Liver (tissue), 9 donors: ENCODE data around the gene GFPT2. TPM values are rescaled to one million over a fixed set of nuclear protein-coding genes. Genes with fewer than 3 reads are reported as not detected.

Experiments used
- DNase-seq: peaks from one replicate; pipeline ENCODE4 v3.0.0-alpha.2; 2017; ENCODE audit warnings: low spot score
- H3K27ac ChIP-seq, 2 donors: one replicate each; pipeline ENCODE4 v1.7.0; 2013; ENCODE audit warnings: inconsistent platforms in 2 of 2, low read length in 2 of 2, control low read depth in 1 of 2, low read depth in 1 of 2, mild to moderate bottlenecking in 1 of 2
- H3K27me3 ChIP-seq, 4 donors: one replicate each; pipeline versions ENCODE4 v1.6.1 to v1.7.0; 2013; ENCODE audit warnings: low read length in 3 of 4, inconsistent platforms in 1 of 4, mild to moderate bottlenecking in 1 of 4, moderate library complexity in 1 of 4; ENCODE audit not compliant: control insufficient read depth in 4 of 4, insufficient read depth in 4 of 4
- H3K36me3 ChIP-seq, 4 donors: one replicate each; pipeline versions ENCODE4 v1.6.1 to v1.7.0; 2013; ENCODE audit warnings: low read length in 3 of 4, mild to moderate bottlenecking in 3 of 4, low read depth in 1 of 4, moderate library complexity in 1 of 4; ENCODE audit not compliant: control insufficient read depth in 4 of 4, insufficient read depth in 3 of 4
- H3K4me1 ChIP-seq, 4 donors: one replicate each; pipeline versions ENCODE4 v1.6.1 to v1.7.0; 2013; ENCODE audit warnings: low read length in 3 of 4, mild to moderate bottlenecking in 3 of 4, moderate library complexity in 1 of 4; ENCODE audit not compliant: control insufficient read depth in 4 of 4, insufficient read depth in 4 of 4
- H3K4me3 ChIP-seq, 3 donors: one replicate each; pipeline versions ENCODE4 v1.6.1 to v1.7.0; 2013; ENCODE audit warnings: low read length in 3 of 3, control low read depth in 1 of 3, low read depth in 1 of 3, mild to moderate bottlenecking in 1 of 3
- H3K9ac ChIP-seq, 2 donors: one replicate each; pipeline ENCODE4 v1.7.0; 2013; ENCODE audit warnings: low read length in 2 of 2, mild to moderate bottlenecking in 2 of 2, moderate library complexity in 2 of 2, control low read depth in 1 of 2, low read depth in 1 of 2
- H3K9me3 ChIP-seq, 4 donors: one replicate each; pipeline versions ENCODE4 v1.6.1 to v1.7.0; 2013; ENCODE audit warnings: low read length in 3 of 4; ENCODE audit not compliant: control insufficient read depth in 4 of 4
- CTCF ChIP-seq: fragments of 150-350 bp; IDR thresholded peaks from 2 replicates; pipeline ENCODE4 v1.5.1; 2017; ENCODE audit warnings: improper control_type of control experiment, low read depth, low read length; ENCODE audit not compliant: missing input control
- FOXA1 ChIP-seq: IDR thresholded peaks from 2 replicates; pipeline ENCODE4 v1.6.1; 2016; ENCODE audit warnings: antibody characterized with exemption
- FOXA2 ChIP-seq: IDR thresholded peaks from 2 replicates; pipeline ENCODE4 v1.6.1; 2016; ENCODE audit warnings: antibody characterized with exemption
- GABPA ChIP-seq, 2 donors: IDR thresholded peaks in 1 of 2; conservative IDR thresholded peaks in 1 of 2; 2 replicates each; pipeline ENCODE4 v1.6.1; 2016; ENCODE audit warnings: antibody characterized with exemption in 2 of 2, mild to moderate bottlenecking in 1 of 2, moderate library complexity in 1 of 2
- HNF4A ChIP-seq, 2 donors: conservative IDR thresholded peaks; 2 replicates each; pipeline ENCODE4 v1.6.1; 2016; ENCODE audit warnings: antibody characterized with exemption in 2 of 2, mild to moderate bottlenecking in 2 of 2
- HNF4G ChIP-seq: IDR thresholded peaks from 2 replicates; pipeline ENCODE4 v1.6.1; 2016; ENCODE audit warnings: antibody characterized with exemption
- JUND ChIP-seq, 2 donors: IDR thresholded peaks; 2 replicates each; pipeline ENCODE4 v1.6.1; 2016; ENCODE audit warnings: antibody characterized with exemption in 2 of 2
- MAX ChIP-seq: IDR thresholded peaks from 2 replicates; pipeline ENCODE4 v1.6.1; 2016; ENCODE audit warnings: antibody characterized with exemption
- NR2F2 ChIP-seq: IDR thresholded peaks from 2 replicates; pipeline ENCODE4 v1.6.1; 2016; ENCODE audit warnings: antibody characterized with exemption
- RAD21 ChIP-seq, 2 donors: IDR thresholded peaks; 2 replicates each; pipeline ENCODE4 v1.6.1; 2016; ENCODE audit warnings: antibody characterized with exemption in 2 of 2, mild to moderate bottlenecking in 2 of 2
- RXRA ChIP-seq, 2 donors: IDR thresholded peaks; 2 replicates each; pipeline ENCODE4 v1.6.1; 2017 to 2018; ENCODE audit warnings: antibody characterized with exemption in 2 of 2, mild to moderate bottlenecking in 1 of 2
- TAF1 ChIP-seq: conservative IDR thresholded peaks from 2 replicates; pipeline ENCODE4 v1.6.1; 2016; ENCODE audit warnings: antibody characterized with exemption, mild to moderate bottlenecking
- YY1 ChIP-seq: IDR thresholded peaks from 2 replicates; pipeline ENCODE4 v1.6.1; 2016; ENCODE audit warnings: antibody characterized with exemption, mild to moderate bottlenecking
- ZBTB33 ChIP-seq: IDR thresholded peaks from 2 replicates; pipeline ENCODE4 v1.6.1; 2016; ENCODE audit warnings: antibody characterized with exemption
- WGBS: extraction: QIAGEN DNeasy Blood & Tissue Kit; methylation state at CpG from one replicate; pipeline ENCODE4 v1.1.7; 2013; 5-methylcytosine and 5-hydroxymethylcytosine counted together
- polyA plus RNA-seq, 2 donors: library from polyadenylated mRNA; stranded (reverse) in 1 of 2; unstranded in 1 of 2; fragments of 200-250 nt in 1 of 2; fragments of >200 nt in 1 of 2; fragmentation: Nextera tagmentation in 1 of 2; extraction: Ambion mirVana in 1 of 2; gene quantifications; one replicate each; pipeline versions ENCODE4 v1.2.1 to v1.2.3, GENCODE V29; 2013 to 2015
- total RNA-seq, 2 donors: library from RNA; depleted of rRNA; stranded (reverse); fragments of >200 nt; gene quantifications; one replicate each; pipeline ENCODE4 v1.2.3, GENCODE V29; 2014
- donor health status: healthy.
- donor health status: healthy.
- donor health status: healthy.
- donor health status: healthy.
- donor health status: healthy.

GFPT2 gene
- total and polyA plus RNA-seq, 4 donors = 0.32 to 1.8 (median 0.54) TPM

DNA sequence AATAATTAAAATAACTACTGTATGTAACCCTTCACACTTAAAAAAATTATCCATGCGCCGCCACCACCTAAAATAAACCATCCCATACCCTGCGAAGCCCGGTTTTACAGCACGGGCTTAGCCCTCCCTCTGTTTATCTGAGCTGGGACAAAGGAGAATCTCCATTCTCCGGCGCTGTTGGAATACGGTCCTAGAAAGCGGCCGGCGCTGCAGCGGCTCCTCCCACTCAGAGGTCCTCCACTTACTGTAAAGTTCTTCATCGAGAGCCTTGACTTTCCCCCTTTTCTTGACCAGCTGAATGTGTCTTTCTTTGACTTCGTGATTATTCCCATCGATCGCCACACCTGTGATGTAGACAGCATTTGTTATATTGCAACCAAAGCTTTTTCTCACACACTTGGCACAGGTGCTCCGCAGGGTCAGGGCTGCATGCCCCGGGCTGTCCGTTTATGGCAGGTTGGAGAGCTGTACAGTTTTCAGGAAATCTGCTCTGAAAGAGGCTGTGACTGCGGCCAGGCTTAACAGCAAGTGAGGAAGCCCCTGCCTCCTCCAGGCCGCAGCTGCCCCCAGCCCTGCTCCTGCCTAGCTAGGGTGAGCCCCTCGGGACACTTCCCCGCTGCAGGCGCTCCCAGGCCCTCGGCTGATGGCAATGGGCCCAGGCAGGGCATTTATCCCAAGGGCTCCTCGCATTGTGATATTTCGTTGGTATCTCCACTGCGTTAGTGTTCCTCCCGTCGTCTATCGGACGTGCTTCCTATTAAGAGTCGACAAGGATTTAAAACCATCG, 16.7 kb downstream of the GFPT2 start:
- 89% methylated on average over 34 of the region's 34 CpGs for WGBS
- Histone ChIP-seq H3K27me3 (peaks cover 0 to 2% (median 0%) of the 10 kb centered on the region in 4 donors), H3K4me3 (no peak overlapping the region), H3K4me1 (no peaks in the 10 kb centered on the region), H3K27ac (no peak overlapping the region), H3K9ac (no peak overlapping the region), H3K36me3 (no peaks in the 10 kb centered on the region), H3K9me3 (no peaks in the 10 kb centered on the region)
- TF ChIP-seq GABPA (IDR thresholded peaks at IDR 0.05 in 1 of 2, conservative IDR thresholded peaks at IDR 0.05 in 1 of 2) (no peak), YY1 (no peak), RAD21 (IDR thresholded peaks at IDR 0.05) (no peak), JUND (IDR thresholded peaks at IDR 0.05) (no peak), HNF4A (conservative IDR thresholded peaks at IDR 0.05) (no peak), FOXA2 (no peak), MAX (no peak), FOXA1 (no peak), TAF1 (no peak), ZBTB33 (no peak), HNF4G (no peak), RXRA (IDR thresholded peaks at IDR 0.05) (no peak), CTCF (no peak)
- DNase-seq = no peak

GRCh38 chr5:180335614-180336233, 17.4 kb downstream of the GFPT2 start:
- Histone ChIP-seq H3K9ac (no peak overlapping the region), H3K4me1 (no peaks in the 10 kb centered on the region), H3K36me3 (no peaks in the 10 kb centered on the region), H3K27ac (no peak overlapping the region), H3K27me3 (peaks cover 0 to 2% (median 0%) of the 10 kb centered on the region in 4 donors), H3K9me3 (no peaks in the 10 kb centered on the region), H3K4me3 (no peak overlapping the region)
- WGBS = 92% methylated on average over 19 of the region's 19 CpGs
- no peak for TF ChIP-seq YY1
- TF ChIP-seq CTCF = no peak
- TF ChIP-seq HNF4G = no peak
- no peak for TF ChIP-seq RXRA (IDR thresholded peaks at IDR 0.05)
- no peak for TF ChIP-seq RAD21 (IDR thresholded peaks at IDR 0.05)
- no peak for TF ChIP-seq FOXA1
- TF ChIP-seq GABPA (IDR thresholded peaks at IDR 0.05 in 1 of 2, conservative IDR thresholded peaks at IDR 0.05 in 1 of 2) = no peak
- no peak for TF ChIP-seq FOXA2
- TF ChIP-seq NR2F2 = no peak
- no peak for DNase-seq
